CD4-positive, alpha-beta T cell treated with Interleukin-4 for 4 hours (primary cell): ENCODE data around the gene AHNAK2.
"Not testable (repeated sequence)": the region's sequence is repeated elsewhere in the genome, so short reads cannot be mapped to it uniquely, and the experiment has no call there.

ENCODE experiments used
- DNase-seq: peaks from one replicate; pipeline ENCODE4 v3.0.0-alpha.2; 2020

Gene AHNAK2

GRCh38 chr14:104971447-104972240 is 6.5 kb downstream of the AHNAK2 start:
- DNase-seq = no peak

- DNase-seq = no peak
Measured at GRCh38 chr14:104970231-104971068, 7.7 kb downstream of the AHNAK2 start.

- DNase-seq = no peak
Measured at GRCh38 chr14:104969741-104970230, 8.4 kb downstream of the AHNAK2 start.

- no peak for DNase-seq
Measured at GRCh38 chr14:104968541-104969401, 9.4 kb downstream of the AHNAK2 start.

GRCh38 chr14:104968153-104968527 is 10.0 kb downstream of the AHNAK2 start:
- DNase-seq = no peak

- DNase-seq = no peak
Measured at GRCh38 chr14:104967386-104968152, 10.6 kb downstream of the AHNAK2 start.

- DNase-seq = no peak
Measured at GRCh38 chr14:104966981-104967385, 11.2 kb downstream of the AHNAK2 start.

GRCh38 chr14:104966261-104966865 is 11.8 kb downstream of the AHNAK2 start:
- no peak for DNase-seq

- DNase-seq = no peak
Measured at GRCh38 chr14:104965561-104966231, 12.5 kb downstream of the AHNAK2 start.

GRCh38 chr14:104964546-104964945 is 13.6 kb downstream of the AHNAK2 start:
- DNase-seq = no peak

GRCh38 chr14:104957146-104958113 is 20.7 kb downstream of the AHNAK2 start:
- no peak for DNase-seq

GRCh38 chr14:104956290-104956890 is 21.8 kb downstream of the AHNAK2 start:
- no peak for DNase-seq

GRCh38 chr14:104955396-104955770 is 22.8 kb downstream of the AHNAK2 start:
- no peak for DNase-seq

GRCh38 chr14:104954746-104955395 is 23.3 kb downstream of the AHNAK2 start:
- no peak for DNase-seq

GRCh38 chr14:104953896-104954656 is 24.1 kb downstream of the AHNAK2 start:
- DNase-seq = no peak

- no peak for DNase-seq
Measured at GRCh38 chr14:104953097-104953496, 25.1 kb downstream of the AHNAK2 start.

GRCh38 chr14:104951863-104952657 is 26.1 kb downstream of the AHNAK2 start:
- not testable (repeated sequence) for DNase-seq
